K562 (cell line): ENCODE measurements around the gene SOX21. TPM values are rescaled to one million over a fixed set of nuclear protein-coding genes. Genes with fewer than 3 reads are reported as not detected.

Experiments
- ATAC-seq: fragments of 200-7000 bp; cut with Tn5 transposase; 3 replicates; pipeline ENCODE4 v1.9.1; 2020; ENCODE audit warnings: moderate library complexity
- BruUV-seq: library from RNA; stranded (reverse); fragments of 400-500 nt; replicated peaks from 2 replicates; lab custom pipeline; 2021; lab: Mats Ljungman, UMichigan
- CTCF ChIA-PET: fragments of 300-600 bp; formaldehyde crosslinking; extraction: SDS; loops from one replicate; lab custom pipeline; 2021; ENCODE audit warnings: low intra/inter-chr PET ratio; lab: Yijun Ruan, JAX
- POLR2A ChIA-PET: fragments of 300-600, 350-650 bp; sonication (Branson Sonifier 250); formaldehyde crosslinking; extraction: SDS; loops from one replicate; lab custom pipeline; 2021; ENCODE audit warnings: antibody characterized with exemption, inconsistent platforms; lab: Yijun Ruan, JAX
- DNase-seq, 4 experiments: peaks; one replicate each; pipeline versions ENCODE4 v3.0.0 to v3.0.0-alpha.2; 2011 to 2018; ENCODE audit warnings: low spot score in 3 of 4, mixed read lengths in 3 of 4; ENCODE audit errors: extremely low read depth in 1 of 4
- FAIRE-seq: peaks from 2 replicates; lab custom pipeline; 2011; peaks lifted over from hg19 to GRCh38; lab: Jason Lieb, UNC
- H2AFZ ChIP-seq: 2 replicates; pipeline ENCODE4 v1.6.0; 2011; ENCODE audit warnings: low read depth, low read length, control low read depth, inconsistent platforms
- H3K27ac ChIP-seq: fragments of 200-600 bp; 3 replicates; pipeline ENCODE4 v1.8.0; 2011; ENCODE audit warnings: low read depth, mild to moderate bottlenecking, control low read depth, inconsistent platforms, low read length, moderate library complexity, mixed read lengths; ENCODE audit errors: extremely low read depth
- H3K27me3 ChIP-seq, 2 experiments: fragments of 300-600 bp in 1 of 2; 2 replicates in 1 of 2; 3 replicates in 1 of 2; pipeline versions ENCODE4 v1.6.0 to v1.8.0; 2011; ENCODE audit warnings: inconsistent platforms in 2 of 2, low read length in 2 of 2, mild to moderate bottlenecking in 1 of 2, mixed read lengths in 1 of 2, moderate library complexity in 1 of 2; ENCODE audit not compliant: control insufficient read depth in 2 of 2, insufficient read depth in 2 of 2
- H3K36me3 ChIP-seq: fragments of 300-600 bp; 3 replicates; pipeline ENCODE4 v1.8.0; 2011; ENCODE audit warnings: mild to moderate bottlenecking, low read length, inconsistent platforms; ENCODE audit not compliant: control insufficient read depth, insufficient read depth
- H3K4me1 ChIP-seq, 2 experiments: fragments of 200-600 bp in 1 of 2; replicated peaks in 1 of 2; 2 replicates in 1 of 2; 3 replicates in 1 of 2; pipeline versions ENCODE4 v1.5.1 to v1.8.0; 2011; ENCODE audit warnings: inconsistent platforms in 2 of 2, low read length in 2 of 2, mild to moderate bottlenecking in 1 of 2, mixed read lengths in 1 of 2, moderate library complexity in 1 of 2; ENCODE audit not compliant: control insufficient read depth in 2 of 2, insufficient read depth in 2 of 2
- H3K4me2 ChIP-seq: 2 replicates; pipeline ENCODE4 v1.6.1; 2011; ENCODE audit warnings: low read length, control low read depth, inconsistent platforms, mixed read lengths; ENCODE audit not compliant: insufficient read depth
- H3K4me3 ChIP-seq: fragments of 200-600 bp; sonication (generic), shearing (Covaris generic); 2 replicates; pipeline ENCODE4 v1.5.1; 2016; ENCODE audit warnings: control low read depth, inconsistent platforms
- H3K79me2 ChIP-seq: fragments of 200-600 bp; 3 replicates; pipeline ENCODE4 v1.8.0; 2011; ENCODE audit warnings: low read length, inconsistent platforms; ENCODE audit not compliant: control insufficient read depth, insufficient read depth
- H3K9ac ChIP-seq, 2 experiments: 2 replicates each; pipeline versions ENCODE4 v1.6.0 to v1.6.1; 2011; ENCODE audit warnings: low read depth in 2 of 2, low read length in 2 of 2, control low read depth in 1 of 2, inconsistent platforms in 1 of 2, mild to moderate bottlenecking in 1 of 2, mixed read lengths in 1 of 2; ENCODE audit not compliant: insufficient read depth in 1 of 2
- H3K9me1 ChIP-seq: one replicate; pipeline ENCODE4 v1.6.0; 2011; ENCODE audit warnings: inconsistent platforms, mild to moderate bottlenecking, low read length, moderate library complexity; ENCODE audit not compliant: control insufficient read depth, insufficient read depth
- H3K9me3 ChIP-seq: replicated peaks from 2 replicates; pipeline ENCODE4 v1.5.1; 2011; ENCODE audit warnings: low read depth, low read length, inconsistent platforms; ENCODE audit not compliant: control insufficient read depth, insufficient read depth
- H4K20me1 ChIP-seq: replicated peaks from 2 replicates; pipeline ENCODE4 v1.6.1; 2011; ENCODE audit warnings: low read length, inconsistent platforms, mixed read lengths; ENCODE audit not compliant: control insufficient read depth, insufficient read depth
- CBX8 ChIP-seq: fragments of 200-600 bp; sonication (generic); IDR thresholded peaks from 2 replicates; pipeline ENCODE4 v1.6.1; 2012; ENCODE audit warnings: borderline replicate concordance, mixed run types, low read depth, mild to moderate bottlenecking, moderate library complexity, mixed read lengths, low read length, control low read depth, inconsistent platforms; ENCODE audit not compliant: poor library complexity, severe bottlenecking; ENCODE audit errors: extremely low read depth
- MXI1 ChIP-seq: IDR thresholded peaks from 2 replicates; pipeline ENCODE4 v1.6.1; 2011; ENCODE audit warnings: low read depth, mild to moderate bottlenecking, improper control_type of control experiment, low read length
- NFATC3 ChIP-seq: fragments of 450-650 bp; IDR thresholded peaks from 2 replicates; pipeline ENCODE4 v1.6.1; 2017; ENCODE audit warnings: mild to moderate bottlenecking
- PHB2 ChIP-seq: fragments of 450-650 bp; IDR thresholded peaks from 2 replicates; pipeline ENCODE4 v1.6.1; 2017; ENCODE audit warnings: low read depth
- ZBTB1 ChIP-seq: sonication (generic); formaldehyde crosslinking; IDR thresholded peaks from 2 replicates; pipeline ENCODE4 v1.8.1; 2023; ENCODE audit warnings: missing genetic modification reagents, low read depth, mild to moderate bottlenecking, borderline replicate concordance
- WGBS: fragments of 100-300 bp; shearing (Covaris generic); methylation state at CpG from one replicate; pipeline ENCODE4 v1.1.6; 2016; ENCODE audit warnings: low coverage, mixed read lengths; ENCODE audit not compliant: insufficient coverage; ENCODE audit errors: missing lambda C conversion rate; 5-methylcytosine and 5-hydroxymethylcytosine counted together
- in situ Hi-C: fragments of 300-500 bp; cut with MboI; formaldehyde crosslinking; loops from 4 replicates; pipeline ENCODE4 v1.15.0; 2018; ENCODE audit warnings: inconsistent platforms, mixed read lengths
- intact Hi-C: fragments of 100-400 bp; cut with micrococcal nuclease; formaldehyde crosslinking; loops from 2 replicates; pipeline ENCODE4 v1.14.2; 2022
- polyA plus RNA-seq, 8 experiments: library from polyadenylated mRNA; depleted of rRNA in 4 of 8; stranded (reverse) in 5 of 8; unstranded in 3 of 8; fragments of >200 nt; fragmentation: Nextera tagmentation in 2 of 8; fragmentation: Illumina TruSeq in 1 of 8; extraction: Ambion mirVana in 2 of 8; extraction: Trizol in 1 of 8; gene quantifications; 2 replicates each; pipeline versions ENCODE4 v1.2.1 to v1.2.3, GENCODE V29; 2011 to 2014; ENCODE audit warnings: inconsistent platforms in 1 of 8, missing spikeins in 1 of 8
- total RNA-seq, 7 experiments: library from RNA; depleted of rRNA in 6 of 7; stranded (reverse); fragments of >200 nt in 6 of 7; fragmentation: Illumina TruSeq in 2 of 7; extraction: Trizol in 2 of 7; gene quantifications; 2 replicates each; pipeline versions ENCODE4 v1.2.1 to v1.2.3, GENCODE V29; 2011 to 2021; ENCODE audit warnings: low replicate concordance in 1 of 7
- TF ChIP-seq, protein P1 (sequence below): sonication (generic); formaldehyde crosslinking; IDR thresholded peaks from 2 replicates; pipeline ENCODE4 v1.8.1; 2022; ENCODE audit warnings: missing genetic modification reagents
- TF ChIP-seq, protein P2 (sequence below): sonication (generic); formaldehyde crosslinking; IDR thresholded peaks from 2 replicates; pipeline ENCODE4 v1.8.0; 2022; ENCODE audit warnings: missing genetic modification reagents, mild to moderate bottlenecking, borderline replicate concordance
- TF ChIP-seq, protein P3 (sequence below), 2 experiments: fragments of 450-650 bp; IDR thresholded peaks; 2 replicates each; pipeline ENCODE4 v1.6.1; 2016; ENCODE audit warnings: mild to moderate bottlenecking in 2 of 2, borderline replicate concordance in 1 of 2, low read depth in 1 of 2, moderate library complexity in 1 of 2

The SOX21 gene
- total and polyA plus RNA-seq, 9 of the 15 experiments (the other 6 are each of a cell fraction or from before 2014, with no cell fraction given) = 0.07 TPM; not detected in 8

DNA sequence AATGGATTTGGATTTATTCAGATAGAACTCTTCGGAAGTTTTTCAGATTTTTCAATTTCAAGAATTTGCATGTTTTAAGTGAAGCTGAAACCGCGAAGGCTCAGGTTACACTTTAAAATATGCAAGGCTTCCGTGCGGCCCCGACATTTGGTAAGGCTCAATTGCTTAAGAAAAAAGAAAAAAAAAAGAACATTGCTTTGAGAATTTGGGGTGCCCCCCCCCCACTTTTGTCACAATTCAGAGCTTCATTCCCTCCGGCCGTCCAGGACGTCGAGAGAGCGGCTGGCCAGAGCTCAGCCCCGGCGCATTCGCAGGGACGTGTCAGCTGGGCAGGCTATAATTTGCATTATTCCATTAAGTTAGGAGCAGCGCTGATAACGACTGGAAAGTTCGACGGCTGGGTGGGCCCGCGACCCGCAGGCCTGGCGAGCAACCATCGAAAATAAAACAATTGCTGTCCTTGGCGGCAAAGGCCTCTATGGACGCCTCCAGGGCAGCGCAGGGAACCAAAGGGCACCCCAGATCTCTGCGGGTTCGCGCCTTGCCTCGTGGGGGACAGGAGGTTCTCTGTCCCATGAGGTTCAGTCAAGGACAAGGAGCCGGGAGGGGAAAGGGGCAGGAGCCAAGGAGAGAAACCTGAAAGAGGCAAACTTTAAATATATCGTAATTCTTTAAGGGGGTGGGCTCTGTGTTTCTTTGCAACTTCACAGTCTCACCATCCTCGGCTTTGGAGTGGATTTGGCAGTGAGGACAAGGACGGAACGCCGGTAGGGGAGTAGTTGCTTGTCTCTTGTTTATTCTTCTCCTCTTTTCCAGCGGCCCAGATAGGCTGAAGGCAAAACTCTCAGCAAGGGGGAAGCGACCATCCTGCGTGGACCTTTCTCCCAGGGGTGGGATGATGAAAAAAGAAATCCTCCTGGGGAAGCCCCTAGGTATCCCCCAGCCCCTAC, 7.0 kb downstream of the SOX21 start:
- no peak overlapping the region for H3K4me2 ChIP-seq
- H3K9ac ChIP-seq = no peak overlapping the region
- H3K4me3 ChIP-seq = no peak overlapping the region
- DNase-seq (no peak), FAIRE-seq (no peak), ATAC-seq (no peak)
- CTCF ChIA-PET = no interaction called here
- no peaks in the 10 kb centered on the region for H3K9me1 ChIP-seq
- POLR2A ChIA-PET = no interaction called here
- intact Hi-C loops = loop anchor here (5.0 kb wide), 1 partner anchor 43 kb away; no protein-coding TSS in a partner anchor
- no peak overlapping the region for H2AFZ ChIP-seq
- no peaks in the 10 kb centered on the region for H4K20me1 ChIP-seq
- no peak overlapping the region for H3K27ac ChIP-seq
- WGBS = 44% methylated on average over 23 of the region's 40 CpGs
- in situ Hi-C loops = no loop called here
- no peaks in the 10 kb centered on the region for H3K79me2 ChIP-seq
- H3K27me3 ChIP-seq = peaks cover 27 to 41% of the 10 kb centered on the region in 2 experiments; a peak in 4 of 5 replicates
- H3K9me3 ChIP-seq = no peaks in the 10 kb centered on the region
- no TSS peak for BruUV-seq
- H3K4me1 ChIP-seq = peaks cover 2 to 12% of the 10 kb centered on the region in 2 experiments; a peak in 2 of 5 replicates
- H3K36me3 ChIP-seq = no peaks in the 10 kb centered on the region
- TF ChIP-seq CBX8 (no peak), MXI1 (no peak), PHB2 (no peak), NFATC3 (no peak), ZBTB1 (no peak)
- TF ChIP-seq, protein P1, sequence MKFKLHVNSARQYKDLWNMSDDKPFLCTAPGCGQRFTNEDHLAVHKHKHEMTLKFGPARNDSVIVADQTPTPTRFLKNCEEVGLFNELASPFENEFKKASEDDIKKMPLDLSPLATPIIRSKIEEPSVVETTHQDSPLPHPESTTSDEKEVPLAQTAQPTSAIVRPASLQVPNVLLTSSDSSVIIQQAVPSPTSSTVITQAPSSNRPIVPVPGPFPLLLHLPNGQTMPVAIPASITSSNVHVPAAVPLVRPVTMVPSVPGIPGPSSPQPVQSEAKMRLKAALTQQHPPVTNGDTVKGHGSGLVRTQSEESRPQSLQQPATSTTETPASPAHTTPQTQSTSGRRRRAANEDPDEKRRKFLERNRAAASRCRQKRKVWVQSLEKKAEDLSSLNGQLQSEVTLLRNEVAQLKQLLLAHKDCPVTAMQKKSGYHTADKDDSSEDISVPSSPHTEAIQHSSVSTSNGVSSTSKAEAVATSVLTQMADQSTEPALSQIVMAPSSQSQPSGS (CRISPR knock-in tag) = no peak
- TF ChIP-seq, protein P2, sequence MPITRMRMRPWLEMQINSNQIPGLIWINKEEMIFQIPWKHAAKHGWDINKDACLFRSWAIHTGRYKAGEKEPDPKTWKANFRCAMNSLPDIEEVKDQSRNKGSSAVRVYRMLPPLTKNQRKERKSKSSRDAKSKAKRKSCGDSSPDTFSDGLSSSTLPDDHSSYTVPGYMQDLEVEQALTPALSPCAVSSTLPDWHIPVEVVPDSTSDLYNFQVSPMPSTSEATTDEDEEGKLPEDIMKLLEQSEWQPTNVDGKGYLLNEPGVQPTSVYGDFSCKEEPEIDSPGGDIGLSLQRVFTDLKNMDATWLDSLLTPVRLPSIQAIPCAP = no peak
- TF ChIP-seq, protein P3, sequence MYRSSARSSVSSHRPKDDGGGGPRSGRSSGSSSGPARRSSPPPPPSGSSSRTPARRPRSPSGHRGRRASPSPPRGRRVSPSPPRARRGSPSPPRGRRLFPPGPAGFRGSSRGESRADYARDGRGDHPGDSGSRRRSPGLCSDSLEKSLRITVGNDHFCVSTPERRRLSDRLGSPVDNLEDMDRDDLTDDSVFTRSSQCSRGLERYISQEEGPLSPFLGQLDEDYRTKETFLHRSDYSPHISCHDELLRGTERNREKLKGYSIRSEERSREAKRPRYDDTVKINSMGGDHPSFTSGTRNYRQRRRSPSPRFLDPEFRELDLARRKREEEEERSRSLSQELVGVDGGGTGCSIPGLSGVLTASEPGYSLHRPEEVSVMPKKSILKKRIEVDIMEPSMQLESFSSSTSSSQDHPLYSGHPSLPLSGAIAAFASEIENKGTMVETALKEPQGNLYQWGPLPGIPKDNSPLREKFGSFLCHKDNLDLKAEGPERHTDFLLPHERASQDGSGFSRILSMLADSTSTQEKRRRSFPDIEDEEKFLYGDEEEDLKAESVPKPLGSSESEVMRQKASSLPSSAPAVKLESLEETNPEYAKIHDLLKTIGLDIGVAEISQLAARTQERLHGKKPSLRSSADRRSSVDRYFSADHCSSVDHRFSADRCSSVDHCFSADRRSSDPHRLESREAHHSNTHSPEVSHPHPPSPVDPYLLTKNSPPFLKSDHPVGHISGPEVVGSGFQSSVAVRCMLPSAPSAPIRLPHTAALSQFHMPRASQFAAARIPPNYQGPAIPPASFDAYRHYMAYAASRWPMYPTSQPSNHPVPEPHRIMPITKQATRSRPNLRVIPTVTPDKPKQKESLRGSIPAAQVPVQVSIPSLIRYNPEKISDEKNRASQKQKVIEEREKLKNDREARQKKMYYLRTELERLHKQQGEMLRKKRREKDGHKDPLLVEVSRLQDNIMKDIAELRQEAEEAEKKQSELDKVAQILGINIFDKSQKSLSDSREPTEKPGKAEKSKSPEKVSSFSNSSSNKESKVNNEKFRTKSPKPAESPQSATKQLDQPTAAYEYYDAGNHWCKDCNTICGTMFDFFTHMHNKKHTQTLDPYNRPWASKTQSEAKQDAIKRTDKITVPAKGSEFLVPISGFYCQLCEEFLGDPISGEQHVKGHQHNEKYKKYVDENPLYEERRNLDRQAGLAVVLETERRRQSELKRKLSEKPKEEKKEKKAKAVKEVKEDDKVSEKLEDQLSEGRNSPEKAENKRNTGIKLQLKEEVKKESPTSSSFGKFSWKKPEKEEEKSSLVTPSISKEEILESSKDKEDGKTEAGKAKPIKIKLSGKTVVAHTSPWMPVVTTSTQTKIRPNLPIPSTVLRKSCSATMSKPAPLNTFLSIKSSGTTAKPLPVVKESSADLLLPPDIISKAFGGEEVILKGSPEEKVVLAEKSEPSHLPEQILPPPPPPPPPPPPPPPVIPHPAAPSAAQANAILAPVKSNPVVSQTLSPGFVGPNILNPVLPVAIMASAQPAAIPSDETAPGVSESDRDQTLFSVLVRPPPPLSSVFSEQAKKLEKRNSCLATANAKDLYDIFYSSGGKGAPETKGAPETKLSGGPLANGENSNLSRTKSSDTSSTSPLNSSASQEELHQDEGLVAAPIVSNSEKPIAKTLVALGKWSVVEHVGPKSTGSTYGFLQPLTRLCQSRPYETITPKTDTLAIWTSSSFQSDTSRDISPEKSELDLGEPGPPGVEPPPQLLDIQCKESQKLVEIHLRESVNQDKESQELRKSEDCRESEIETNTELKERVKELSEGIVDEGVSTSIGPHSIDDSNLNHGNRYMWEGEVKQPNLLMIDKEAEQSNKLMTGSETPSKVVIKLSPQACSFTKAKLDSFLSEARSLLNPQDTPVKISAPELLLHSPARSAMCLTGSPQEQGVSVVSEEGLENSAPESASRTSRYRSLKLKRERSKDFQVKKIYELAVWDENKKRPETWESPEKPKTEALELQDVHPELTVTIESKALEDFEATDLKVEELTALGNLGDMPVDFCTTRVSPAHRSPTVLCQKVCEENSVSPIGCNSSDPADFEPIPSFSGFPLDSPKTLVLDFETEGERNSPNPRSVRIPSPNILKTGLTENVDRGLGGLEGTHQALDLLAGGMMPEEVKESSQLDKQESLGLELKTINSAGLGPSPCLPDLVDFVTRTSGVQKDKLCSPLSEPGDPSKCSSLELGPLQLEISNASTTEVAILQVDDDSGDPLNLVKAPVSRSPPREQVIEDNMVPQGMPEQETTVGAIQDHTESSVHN (IDR thresholded peaks at IDR 0.05; ENCODE audit: borderline replicate concordance in 1 of 2, low read depth in 1 of 2) = no peak
